Upper lobe of left lung (tissue), 4 donors: Measurements from ENCODE around the gene RNF5.

ENCODE experiments used
- EP300 ChIP-seq, 4 donors: sonication (generic); formaldehyde crosslinking; IDR thresholded peaks; one replicate each; pipeline ENCODE4 v1.5.1; 2017; ENCODE audit warnings: antibody characterized with exemption in 4 of 4, control low read depth in 2 of 4
- POLR2A ChIP-seq, 4 donors: fragments of 450-650 bp; IDR thresholded peaks; one replicate each; pipeline ENCODE4 v1.5.1; 2016 to 2017; ENCODE audit warnings: antibody characterized with exemption in 4 of 4, mild to moderate bottlenecking in 2 of 4
- TF ChIP-seq, protein P1 (sequence below), 6 experiments: fragments of 450-650 bp in 4 of 6; fragments of 200-600 bp in 2 of 6; sonication (generic) in 2 of 6; IDR thresholded peaks; one replicate each; pipeline ENCODE4 v1.5.1; 2016 to 2019; ENCODE audit warnings: antibody characterized with exemption in 6 of 6

DNA sequence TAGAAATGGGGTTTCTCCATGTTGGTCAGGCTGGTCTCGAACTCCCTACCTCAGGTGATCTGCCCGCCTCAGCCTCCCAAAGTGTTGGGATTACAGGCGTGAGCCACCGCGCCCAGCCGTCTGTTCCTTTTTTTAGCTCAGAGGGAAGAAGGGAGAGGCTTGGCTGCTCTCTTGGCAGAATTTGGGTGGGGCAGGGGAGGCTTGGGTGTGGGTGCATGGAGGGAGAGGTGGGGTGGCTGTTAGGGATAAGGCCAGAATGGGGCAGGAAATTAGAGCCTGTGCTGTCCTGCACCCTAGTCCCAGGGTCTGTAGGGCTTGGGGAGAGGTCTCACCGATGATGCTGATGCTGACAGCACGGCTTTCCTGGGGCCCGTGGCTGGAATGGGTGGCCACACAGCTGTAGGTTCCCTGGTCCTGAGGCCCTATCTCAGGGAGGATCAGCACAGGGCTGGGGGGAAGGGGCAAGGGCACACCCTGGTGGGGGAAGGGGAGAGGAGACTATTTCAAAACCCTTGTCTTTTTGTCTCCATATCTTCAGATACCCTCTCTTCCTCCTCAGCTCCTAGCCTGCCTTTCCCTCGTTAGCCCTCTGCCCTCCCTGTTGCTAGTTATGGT, 3.8 kb downstream of the RNF5 start:
- TF ChIP-seq, protein P1, sequence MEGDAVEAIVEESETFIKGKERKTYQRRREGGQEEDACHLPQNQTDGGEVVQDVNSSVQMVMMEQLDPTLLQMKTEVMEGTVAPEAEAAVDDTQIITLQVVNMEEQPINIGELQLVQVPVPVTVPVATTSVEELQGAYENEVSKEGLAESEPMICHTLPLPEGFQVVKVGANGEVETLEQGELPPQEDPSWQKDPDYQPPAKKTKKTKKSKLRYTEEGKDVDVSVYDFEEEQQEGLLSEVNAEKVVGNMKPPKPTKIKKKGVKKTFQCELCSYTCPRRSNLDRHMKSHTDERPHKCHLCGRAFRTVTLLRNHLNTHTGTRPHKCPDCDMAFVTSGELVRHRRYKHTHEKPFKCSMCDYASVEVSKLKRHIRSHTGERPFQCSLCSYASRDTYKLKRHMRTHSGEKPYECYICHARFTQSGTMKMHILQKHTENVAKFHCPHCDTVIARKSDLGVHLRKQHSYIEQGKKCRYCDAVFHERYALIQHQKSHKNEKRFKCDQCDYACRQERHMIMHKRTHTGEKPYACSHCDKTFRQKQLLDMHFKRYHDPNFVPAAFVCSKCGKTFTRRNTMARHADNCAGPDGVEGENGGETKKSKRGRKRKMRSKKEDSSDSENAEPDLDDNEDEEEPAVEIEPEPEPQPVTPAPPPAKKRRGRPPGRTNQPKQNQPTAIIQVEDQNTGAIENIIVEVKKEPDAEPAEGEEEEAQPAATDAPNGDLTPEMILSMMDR (IDR thresholded peaks at IDR 0.05): no peak
- TF ChIP-seq EP300 (IDR thresholded peaks at IDR 0.05): no peak
- TF ChIP-seq POLR2A (IDR thresholded peaks at IDR 0.05): no peak
